Progenitor cell of endocrine pancreas (in vitro differentiated cells): ENCODE data around the gene MLF2. TPM values are rescaled to one million over a fixed set of nuclear protein-coding genes. Genes with fewer than 3 reads are reported as not detected.

Source experiments
- total RNA-seq: library from RNA; stranded (reverse); gene quantifications from 2 replicates; pipeline ENCODE4 v1.2.1, GENCODE V29; 2021

Gene MLF2
- total RNA-seq, 1 donor from 2014 or later = 281 TPM

Other genes starting within 250 kb of the MLF2 start
- gene GAPDH, start 218.6 kb downstream of the MLF2 start, total RNA-seq = 2,230 and 2,287 TPM in 2 replicates
- 21.7 and 22.3 TPM in 2 replicates for gene IFFO1, start 197.1 kb downstream of the MLF2 start, total RNA-seq
- 95.9 and 96.0 TPM in 2 replicates for gene NOP2, start 184.8 kb downstream of the MLF2 start, total RNA-seq
- 370 and 406 TPM in 2 replicates for gene CHD4, start 145.8 kb downstream of the MLF2 start, total RNA-seq
- 0.27 TPM in 1 of 2 replicates, not detected in the other for gene LPAR5, start 117.2 kb downstream of the MLF2 start, total RNA-seq
- gene ACRBP, start 105.7 kb downstream of the MLF2 start, total RNA-seq = 5.0 and 5.6 TPM in 2 replicates
- gene ING4, start 90.0 kb downstream of the MLF2 start, total RNA-seq = 105 and 110 TPM in 2 replicates
- gene ZNF384, start 63.8 kb downstream of the MLF2 start, total RNA-seq = 159 and 164 TPM in 2 replicates
- 2.0 and 2.4 TPM in 2 replicates for gene PIANP, start 52.3 kb downstream of the MLF2 start, total RNA-seq
- 42.6 and 45.5 TPM in 2 replicates for gene COPS7A, start 29.1 kb downstream of the MLF2 start, total RNA-seq
- 414 and 480 TPM in 2 replicates for gene PTMS, start 13.2 kb upstream of the MLF2 start, total RNA-seq
- gene LAG3, start 19.4 kb upstream of the MLF2 start, total RNA-seq = 2.2 and 2.5 TPM in 2 replicates
- 1.5 and 2.1 TPM in 2 replicates for gene CD4, start 36.4 kb upstream of the MLF2 start, total RNA-seq
- gene GPR162, start 68.7 kb upstream of the MLF2 start, total RNA-seq = 5.5 and 6.3 TPM in 2 replicates
- 30.6 TPM in 2 replicates for gene P3H3, start 75.3 kb upstream of the MLF2 start, total RNA-seq
- gene GNB3, start 87.8 kb upstream of the MLF2 start, total RNA-seq = 5.6 and 7.0 TPM in 2 replicates
- 36.1 and 40.6 TPM in 2 replicates for gene CDCA3, start 98.1 kb upstream of the MLF2 start, total RNA-seq
- 183 and 185 TPM in 2 replicates for gene USP5, start 99.0 kb upstream of the MLF2 start, total RNA-seq
- 498 and 505 TPM in 2 replicates for gene TPI1, start 114.4 kb upstream of the MLF2 start, total RNA-seq
- 11.7 and 15.7 TPM in 2 replicates for gene SPSB2, start 120.2 kb upstream of the MLF2 start, total RNA-seq
- gene LRRC23, start 151.7 kb upstream of the MLF2 start, total RNA-seq = 20.7 and 21.5 TPM in 2 replicates
- gene ENO2, start 161.4 kb upstream of the MLF2 start, total RNA-seq = 77.9 and 79.0 TPM in 2 replicates
- gene ATN1, start 174.8 kb upstream of the MLF2 start, total RNA-seq = 226 and 250 TPM in 2 replicates
- gene RNU7-1, start 190.7 kb upstream of the MLF2 start, total RNA-seq = not detected in 2 replicates
- 268 and 277 TPM in 2 replicates for gene C12orf57, start 190.9 kb upstream of the MLF2 start, total RNA-seq
- gene PTPN6, start 198.2 kb upstream of the MLF2 start, total RNA-seq = 65.4 and 70.2 TPM in 2 replicates
- 339 and 353 TPM in 2 replicates for gene PHB2, start 217.5 kb upstream of the MLF2 start, total RNA-seq
- 67.9 and 73.1 TPM in 2 replicates for gene EMG1, start 217.8 kb upstream of the MLF2 start, total RNA-seq